OCI-M2 (cell line): ENCODE measurements around the gene PTPMT1.
"Not testable (repeated sequence)": the region's sequence is repeated elsewhere in the genome, so short reads cannot be mapped to it uniquely, and the experiment has no call there.

Experiments used
- DNase-seq: peaks from one replicate; lab custom pipeline; 2025; ENCODE audit not compliant: unreplicated experiment; lab: John Stamatoyannopoulos, UW

PTPMT1 gene

DNA sequence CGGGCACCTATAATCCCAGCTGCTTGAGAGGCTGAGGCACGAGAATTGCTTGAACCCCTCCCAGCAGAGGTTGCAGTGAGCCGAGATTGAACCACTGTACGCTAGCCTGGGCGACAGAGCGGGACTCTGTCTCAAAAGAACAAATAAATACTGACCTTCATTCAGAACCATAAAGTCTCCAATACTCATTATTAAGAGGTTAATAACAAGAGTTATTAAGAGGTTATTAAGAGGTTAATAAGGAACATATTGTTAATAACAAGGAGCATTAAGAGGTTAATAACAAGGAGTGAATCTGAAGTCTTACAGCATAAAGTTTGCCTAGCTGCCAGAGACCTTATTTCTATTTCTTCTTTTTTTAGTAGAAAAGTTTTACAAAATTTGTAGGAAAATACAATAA lies 20.1 kb upstream of the PTPMT1 start:
- no peak for DNase-seq

DNA sequence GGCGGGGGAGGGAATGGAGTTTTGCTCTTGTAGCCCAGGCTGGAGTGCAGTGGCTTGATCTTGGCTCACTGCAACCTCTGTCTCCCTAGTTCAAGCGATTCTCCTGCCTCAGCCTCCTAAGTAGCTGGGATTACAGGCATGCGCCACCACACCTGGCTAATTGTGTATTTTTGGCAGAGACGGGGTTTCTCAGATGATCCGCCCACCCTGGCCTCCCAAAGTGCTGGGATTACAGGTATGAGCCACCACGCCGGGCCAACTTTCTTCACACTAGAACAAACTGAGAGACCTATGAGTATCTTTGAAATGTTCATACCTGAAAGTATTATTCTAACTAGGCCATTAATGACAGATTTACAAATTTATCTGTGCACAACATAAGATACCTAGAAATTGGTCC lies 19.1 kb upstream of the PTPMT1 start:
- DNase-seq = not testable (repeated sequence)

DNA sequence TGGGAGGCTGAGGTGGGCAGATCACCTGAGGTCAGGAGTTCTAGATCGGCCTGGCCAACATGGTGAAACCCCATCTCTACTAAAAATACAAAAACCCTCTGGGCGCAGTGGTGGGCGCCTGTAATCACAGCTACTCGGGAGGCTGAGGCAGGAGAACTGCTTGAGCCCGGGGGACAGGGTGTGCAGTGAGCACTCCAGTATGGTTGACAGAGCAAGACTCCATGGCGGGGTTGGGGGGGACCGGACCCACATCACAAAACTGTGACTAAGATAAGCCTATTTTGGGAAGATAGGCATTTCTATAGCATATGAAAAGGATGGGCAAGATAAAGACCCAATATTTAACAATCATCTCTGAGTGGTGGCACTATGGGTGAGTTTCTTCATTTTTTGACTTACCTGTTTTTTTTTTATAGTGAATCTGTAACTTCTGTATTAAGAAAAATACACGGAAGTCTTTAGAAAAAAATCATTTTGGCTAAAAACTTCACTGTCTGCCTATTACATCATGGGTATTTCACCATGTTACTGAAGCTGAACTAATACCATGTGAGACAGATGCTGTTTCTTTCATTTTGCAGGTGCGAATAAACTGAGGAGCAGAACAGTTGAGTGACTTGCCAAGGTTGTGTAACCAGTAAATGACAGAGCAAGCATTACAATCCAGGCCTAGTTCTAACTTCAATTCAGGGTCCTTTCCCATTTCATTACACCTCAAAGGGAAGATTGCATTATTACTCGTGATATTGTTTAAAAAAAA lies 14.9 kb upstream of the PTPMT1 start:
- no peak for DNase-seq

DNA sequence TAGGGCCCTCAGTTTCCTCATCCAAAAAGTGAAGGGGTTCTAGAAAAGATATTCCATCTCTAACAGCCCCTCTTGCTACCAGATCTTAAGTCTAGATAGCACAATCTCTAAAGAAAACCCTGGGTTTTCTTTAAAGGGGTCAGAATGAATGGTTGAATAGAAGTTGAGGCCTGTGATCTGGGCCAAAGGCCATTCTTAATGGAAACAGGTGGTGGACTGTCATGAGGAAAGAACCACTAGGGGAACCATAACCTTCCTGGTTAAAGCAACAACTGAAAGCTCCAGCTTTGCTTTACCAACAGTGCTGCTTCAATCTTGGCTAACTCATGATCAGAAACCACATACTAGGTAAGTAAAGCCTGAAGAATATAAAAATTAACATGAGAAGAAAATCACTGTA lies 14.3 kb upstream of the PTPMT1 start:
- no peak for DNase-seq

DNA sequence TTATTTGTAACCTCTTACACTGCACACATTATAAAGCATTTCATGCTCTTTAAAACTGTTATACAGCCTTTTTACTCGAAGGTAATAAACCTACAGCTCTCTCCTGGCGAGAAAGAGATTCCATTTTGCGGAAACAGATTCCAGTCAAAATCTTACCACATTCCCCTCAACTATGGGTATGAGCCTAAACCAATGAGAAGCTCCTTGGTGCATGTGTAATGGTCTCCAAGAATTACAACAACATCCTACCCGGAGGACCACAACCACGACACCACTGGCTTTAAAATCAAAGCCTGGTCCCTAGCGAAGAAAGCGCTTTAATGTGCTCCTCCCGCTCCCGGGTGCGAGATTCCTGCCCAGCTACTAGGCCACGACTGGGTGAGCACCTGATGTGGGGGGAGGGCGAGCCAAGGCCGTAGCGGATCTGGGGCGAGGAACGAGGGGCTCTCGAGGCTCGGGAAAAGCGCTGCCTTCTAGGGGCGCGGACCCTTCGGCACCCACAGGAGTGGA lies 13.3 kb upstream of the PTPMT1 start:
- no peak for DNase-seq

DNA sequence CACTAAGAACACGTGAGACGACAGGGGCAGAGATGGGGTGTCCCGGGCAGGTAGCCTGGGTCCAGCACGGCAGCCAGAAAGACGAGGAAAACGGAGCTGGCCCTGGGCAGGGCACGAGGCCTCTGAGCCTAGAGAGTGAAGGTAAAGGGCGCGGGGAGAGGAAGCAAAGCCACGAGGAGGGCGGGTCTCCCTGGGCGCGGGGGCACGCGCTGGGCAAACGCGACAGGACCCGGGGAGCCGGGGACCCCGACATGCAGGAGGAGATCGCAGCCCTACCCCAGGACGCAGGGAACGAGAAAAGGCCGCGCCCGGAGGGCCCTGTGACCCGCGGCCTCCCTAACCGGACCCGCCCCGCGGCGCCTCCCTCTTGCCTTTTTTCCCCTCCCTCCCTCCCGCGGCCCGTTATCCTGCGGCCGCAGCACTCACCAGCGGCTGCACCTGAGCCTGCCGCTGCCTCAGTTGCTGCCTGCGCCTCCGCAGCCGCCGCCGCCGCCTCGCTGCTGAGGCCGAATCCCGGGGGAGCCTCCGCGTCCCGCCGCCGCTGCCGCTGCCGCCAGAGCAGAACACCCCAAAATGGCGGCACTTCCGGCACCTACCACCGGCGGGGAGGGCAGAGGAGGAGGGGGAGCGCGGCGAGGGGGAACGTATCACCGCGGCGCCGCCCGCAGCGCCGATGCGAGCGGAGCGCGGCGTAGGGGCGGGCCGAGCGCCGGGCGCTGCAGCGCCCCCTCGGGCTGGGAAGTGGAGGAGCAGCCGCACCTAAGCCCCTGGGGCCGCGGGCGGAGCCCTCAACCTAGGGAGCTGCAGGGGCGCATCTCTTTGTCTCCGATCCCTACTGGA lies 12.6 kb upstream of the PTPMT1 start, which contains the start of gene CELF1:
CELF1 (minus strand) TSS at position 567 of the 840 bp plus-strand sequence. CDS start 53,609 bp downstream, outside the sequence.
- no peak for DNase-seq

DNA sequence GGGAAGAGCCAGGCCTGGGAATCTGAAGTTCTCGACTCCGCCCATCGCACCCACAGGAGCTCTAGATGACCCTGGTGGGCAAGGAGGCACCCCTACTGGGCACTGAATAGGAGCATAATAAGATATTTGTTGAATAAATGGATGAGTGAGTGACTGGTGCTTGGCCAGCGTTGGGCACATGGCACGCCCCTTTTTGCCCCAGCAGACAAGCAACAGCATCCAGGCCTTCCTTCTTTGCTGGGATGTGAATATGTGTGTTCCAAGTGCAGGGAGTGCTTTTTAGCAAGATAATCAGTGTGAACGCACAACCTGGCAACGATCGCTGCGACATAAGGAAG lies 12.0 kb upstream of the PTPMT1 start:
- no peak for DNase-seq

DNA sequence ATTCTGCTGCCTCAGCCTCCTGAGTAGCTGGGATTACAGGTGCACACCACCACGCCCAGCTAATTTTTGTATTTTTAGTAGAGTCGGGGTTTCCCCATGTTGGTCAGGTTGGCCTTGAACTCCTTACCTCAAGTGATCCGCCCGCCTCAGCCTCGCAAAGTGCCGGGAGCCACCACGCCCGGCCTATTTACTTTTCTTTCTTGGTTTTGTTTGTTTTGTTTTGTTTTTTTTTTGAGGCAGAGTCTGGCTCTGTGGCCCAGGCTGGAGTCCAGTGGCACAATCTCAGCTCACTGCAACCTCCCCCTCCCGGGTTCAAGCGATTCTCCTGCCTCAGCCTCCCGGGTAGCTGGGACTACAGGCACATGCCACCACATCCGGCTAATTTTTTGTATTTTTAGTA lies 8.4 kb upstream of the PTPMT1 start:
- DNase-seq = not testable (repeated sequence)

DNA sequence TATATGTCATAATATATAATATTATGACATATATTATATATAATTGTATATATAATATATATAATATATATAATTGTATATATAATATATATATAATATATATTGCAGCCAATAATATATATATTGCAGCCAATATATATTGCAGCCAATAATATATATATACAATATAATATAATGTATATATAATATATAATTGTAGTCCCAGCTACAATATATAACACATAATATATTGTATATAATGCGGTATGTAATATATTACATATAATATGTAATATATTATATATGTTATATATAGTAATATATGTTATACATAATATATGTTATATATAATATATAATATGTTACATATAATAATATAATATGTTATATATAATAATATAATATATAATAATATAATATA lies 6.7 kb upstream of the PTPMT1 start:
- no peak for DNase-seq

DNA sequence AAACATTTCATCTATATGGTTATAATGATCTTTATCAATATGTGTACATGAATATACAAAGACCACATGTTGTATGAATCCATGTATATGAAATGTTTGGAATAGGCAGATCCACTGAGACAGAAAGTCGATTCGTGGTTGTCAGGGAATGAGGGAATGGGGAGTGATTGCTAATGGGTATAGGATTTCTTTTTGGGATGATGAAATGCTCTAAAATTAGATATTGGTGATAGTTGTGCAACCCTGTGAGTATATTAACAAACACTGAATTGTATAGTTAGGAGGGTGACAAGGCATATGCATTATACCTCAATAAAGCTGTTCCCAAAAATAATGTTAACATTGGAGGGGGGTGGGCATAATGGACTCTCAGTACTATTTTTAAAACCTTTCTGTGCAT lies 5.0 kb upstream of the PTPMT1 start:
- DNase-seq = no peak

DNA sequence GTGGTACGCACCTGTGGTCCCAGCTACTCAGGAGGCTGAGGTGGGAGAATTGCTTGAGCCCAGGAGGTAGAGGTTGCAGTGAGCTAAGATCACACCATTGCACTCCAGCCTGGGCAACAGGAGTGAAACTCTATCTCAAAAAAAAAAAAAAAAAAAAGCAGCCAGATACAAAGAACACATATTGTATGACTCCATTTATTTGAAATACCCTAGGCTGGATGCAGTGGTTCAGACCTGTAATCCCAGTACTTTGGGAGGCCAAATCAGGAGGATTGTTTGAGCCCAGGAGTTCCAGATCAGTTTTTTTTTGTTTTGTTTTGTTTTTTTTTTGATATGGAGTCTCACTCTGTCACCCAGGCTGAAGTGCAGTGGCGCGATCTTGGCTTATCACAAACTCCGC lies 3.0 kb upstream of the PTPMT1 start:
- DNase-seq = not testable (repeated sequence)

DNA sequence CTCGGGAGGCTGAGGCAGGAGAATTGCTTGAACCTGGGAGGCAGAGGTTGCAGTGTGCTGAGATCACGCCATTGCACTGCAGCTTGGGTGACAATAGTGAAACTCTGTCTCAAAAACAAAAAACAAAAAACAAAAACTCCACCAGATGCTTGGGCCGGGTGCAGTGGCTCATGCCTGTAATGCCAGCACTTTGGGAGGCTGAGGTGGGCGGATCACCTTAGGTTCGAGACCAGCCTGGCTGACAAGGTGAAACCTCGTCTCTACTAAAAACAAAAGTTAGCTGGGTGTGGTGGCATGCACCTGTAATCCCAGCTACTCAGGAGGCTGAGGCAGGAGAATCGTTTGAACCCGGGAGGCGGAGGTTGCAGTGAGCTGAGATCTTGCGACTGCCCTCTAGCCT lies 1.0 kb upstream of the PTPMT1 start:
- DNase-seq = not testable (repeated sequence)

DNA sequence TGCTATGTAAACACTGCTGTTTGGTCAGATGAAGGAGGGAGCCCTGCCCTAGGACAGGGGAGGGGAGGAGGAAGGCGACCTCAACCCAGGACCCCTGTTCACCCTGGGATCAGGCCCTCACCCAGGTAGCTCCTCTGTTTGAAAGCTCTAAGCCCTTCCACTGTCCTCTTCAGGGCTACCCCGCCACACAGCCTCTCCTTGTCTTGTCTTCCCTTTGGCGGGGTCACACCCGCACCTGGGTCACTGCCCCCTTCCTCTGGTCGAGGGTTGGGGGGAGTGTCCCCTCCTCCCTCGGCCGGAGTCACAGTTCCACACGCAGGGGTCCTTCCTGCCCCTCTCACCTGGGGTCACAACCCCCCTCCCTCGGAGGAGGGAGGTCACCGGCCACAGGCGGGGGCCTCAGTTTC lies 463 bp upstream of the PTPMT1 start:
- DNase-seq = no peak

DNA sequence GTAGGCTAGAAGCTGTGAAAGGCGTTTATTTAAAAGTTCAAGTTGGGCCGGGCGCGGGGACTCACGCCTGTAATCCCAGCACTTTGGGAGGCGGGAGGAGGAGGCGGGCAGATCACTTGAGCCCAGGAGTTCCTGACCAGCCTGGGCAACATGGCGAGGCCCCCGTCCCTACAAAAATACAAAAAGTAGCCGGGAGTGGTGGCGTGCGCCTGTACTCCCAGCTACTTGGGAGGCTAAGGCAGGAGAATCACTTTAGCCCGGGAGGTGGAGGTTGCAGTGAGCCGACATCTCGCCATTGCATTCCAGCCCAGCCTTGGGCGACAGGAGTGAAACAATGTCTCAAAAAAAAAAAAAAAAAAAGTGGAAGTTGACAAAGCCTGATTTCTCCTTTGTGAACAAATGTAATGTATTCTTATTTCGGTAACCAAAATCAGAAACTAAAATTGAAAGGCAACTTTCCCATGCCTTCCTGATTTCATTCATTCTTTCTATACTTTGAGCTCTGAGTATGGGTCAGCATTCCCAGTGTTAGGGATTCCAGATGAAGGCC lies 825 bp downstream of the PTPMT1 start:
- DNase-seq = no peak

DNA sequence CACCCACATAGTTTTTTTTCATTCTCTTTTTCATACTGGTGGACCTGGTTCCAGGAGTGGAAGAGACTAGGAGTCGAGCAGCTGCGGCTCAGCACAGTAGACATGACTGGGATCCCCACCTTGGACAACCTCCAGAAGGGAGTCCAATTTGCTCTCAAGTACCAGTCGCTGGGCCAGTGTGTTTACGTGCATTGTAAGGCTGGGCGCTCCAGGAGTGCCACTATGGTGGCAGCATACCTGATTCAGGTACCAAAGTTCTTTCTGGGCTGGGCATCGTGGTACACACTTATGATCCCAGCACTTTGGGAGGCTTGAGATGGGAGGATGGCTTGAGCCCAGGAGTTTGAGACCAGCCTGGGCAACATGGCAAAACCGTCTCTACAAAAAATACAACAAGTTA lies 4.2 kb downstream of the PTPMT1 start:
- no peak for DNase-seq

DNA sequence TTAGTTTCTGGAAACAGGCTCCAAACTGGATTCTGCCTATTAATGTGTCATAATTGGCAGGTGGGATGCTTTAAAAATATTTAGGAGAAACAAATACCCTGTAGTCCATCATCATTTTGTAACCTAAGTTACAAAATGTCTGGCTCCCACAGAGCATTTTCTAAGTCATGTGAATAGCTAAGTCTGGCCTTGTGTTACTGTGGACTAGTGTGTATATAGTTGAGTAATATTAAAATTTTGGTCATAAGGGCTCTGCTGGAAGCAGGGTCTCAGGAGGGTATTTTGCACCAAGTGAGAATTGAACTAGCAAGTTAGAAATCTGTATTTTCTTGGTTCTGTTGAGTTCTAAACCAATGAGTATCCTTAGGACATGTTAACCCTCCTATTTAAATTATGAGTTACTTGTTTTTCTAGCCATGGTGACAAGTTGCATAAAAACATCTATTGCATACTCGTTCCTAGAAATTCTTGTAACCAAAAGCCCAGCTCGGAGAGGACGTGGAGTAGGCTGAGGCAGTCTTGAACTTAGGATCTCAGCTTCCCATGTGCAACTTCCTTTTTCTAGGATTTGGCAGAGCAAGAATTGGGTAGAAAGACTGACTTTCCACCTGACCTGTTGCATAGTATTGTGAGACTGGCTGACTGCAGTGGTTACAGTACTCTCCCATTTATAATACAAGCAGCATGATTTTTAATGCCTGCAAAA lies 5.4 kb downstream of the PTPMT1 start:
- DNase-seq = no peak

DNA sequence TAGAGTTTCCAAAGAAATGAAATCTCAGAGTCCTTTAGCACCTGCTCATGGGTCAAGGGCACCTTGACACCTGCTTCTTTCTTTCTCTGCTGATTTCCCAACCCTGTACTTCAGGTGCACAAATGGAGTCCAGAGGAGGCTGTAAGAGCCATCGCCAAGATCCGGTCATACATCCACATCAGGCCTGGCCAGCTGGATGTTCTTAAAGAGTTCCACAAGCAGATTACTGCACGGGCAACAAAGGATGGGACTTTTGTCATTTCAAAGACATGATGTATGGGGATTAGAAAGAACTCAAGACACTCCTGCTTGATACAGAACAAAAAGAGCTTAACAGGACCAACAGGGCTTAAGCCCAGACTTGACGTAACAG lies 5.9 kb downstream of the PTPMT1 start:
- no peak for DNase-seq

DNA sequence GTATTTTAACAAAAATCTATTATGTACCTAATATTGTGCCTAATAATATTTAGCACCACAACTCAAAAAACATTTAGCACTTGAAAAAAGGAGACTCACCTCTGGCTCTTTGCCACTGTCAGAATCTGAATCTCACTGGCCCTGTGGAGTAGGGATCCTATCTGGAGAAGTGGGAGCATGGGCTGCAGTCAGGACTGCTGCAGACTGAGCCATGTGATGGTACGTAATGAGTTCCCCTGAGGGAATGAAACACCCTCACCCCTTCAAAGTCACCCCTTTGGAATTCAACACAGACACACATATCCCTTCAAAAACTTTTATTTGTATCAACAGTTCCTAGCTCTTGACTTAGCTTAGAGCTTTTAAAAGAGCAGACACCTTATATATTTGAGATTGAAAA lies 6.5 kb downstream of the PTPMT1 start:
- DNase-seq = no peak

DNA sequence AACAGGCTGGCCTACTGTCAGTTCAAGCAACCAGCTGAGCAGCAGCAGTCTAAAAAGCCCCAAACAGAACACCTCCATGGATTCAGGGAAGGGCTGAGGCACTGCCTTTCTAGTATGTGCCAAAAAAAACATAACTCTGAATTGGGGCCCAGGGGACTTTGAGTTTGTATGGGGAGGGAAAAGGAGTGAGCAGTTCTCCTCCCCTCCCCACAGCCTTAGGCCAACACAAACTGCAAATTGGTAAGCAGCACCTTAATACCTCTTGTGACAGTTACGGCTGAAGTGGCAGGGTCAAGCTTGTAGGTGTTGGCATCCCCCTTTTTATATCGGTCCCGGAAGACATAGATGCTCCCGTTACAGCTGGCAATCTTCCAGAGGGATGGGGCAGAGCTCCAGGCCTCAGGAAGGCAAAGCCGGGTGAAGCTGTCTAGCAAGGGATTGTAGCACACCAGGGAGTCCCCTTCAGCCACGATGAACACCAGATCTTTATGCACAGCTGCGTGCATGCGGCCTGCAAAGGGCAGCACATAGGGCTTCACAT lies 7.4 kb downstream of the PTPMT1 start:
- no peak for DNase-seq

DNA sequence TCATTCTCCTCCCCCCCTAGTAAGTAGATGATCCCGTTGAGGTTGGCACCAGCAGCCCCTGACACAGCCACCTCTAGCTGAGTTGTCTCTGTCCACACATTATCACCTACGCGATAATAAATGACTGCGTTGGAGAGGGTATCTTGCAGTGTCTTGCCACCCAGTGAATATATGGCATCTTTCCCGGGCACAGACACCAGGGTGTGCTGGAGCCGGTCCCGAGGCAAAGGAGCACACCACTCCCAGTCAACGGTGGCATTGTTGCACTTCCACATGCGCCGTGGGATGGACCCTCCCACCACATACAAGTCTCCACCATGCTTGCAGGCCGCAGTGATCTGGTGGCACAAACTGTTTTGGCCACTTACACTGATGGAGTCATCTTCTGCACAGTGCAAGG lies 7.9 kb downstream of the PTPMT1 start:
- no peak for DNase-seq

DNA sequence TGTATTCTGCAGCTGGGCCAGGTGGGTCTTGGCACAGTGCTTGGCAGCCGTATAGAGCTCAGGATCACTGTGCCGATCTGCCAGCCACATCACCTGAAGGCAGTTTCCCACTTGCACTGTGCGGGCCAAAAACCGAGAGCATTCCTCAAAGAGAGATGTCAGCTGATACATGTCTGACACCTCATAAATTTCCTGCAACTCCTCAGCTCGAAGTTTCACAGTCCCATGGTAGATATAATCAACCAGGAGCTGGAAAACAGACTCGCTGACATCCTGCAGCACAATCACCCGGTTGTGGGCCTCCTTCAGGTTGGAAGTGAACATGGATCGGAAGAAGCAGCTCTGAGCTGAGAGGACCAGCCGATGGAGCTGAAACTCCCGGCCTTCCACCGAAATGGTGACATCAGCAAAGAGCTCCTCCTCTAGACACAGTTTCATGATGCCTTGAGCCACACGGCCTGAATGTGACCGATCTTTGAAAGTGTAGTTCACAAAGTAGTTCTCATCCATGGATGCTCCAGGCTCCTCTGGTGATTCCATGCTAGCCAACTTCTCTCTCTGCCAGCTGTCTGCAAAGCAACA lies 12.2 kb downstream of the PTPMT1 start:
- DNase-seq = no peak
